ENCODE results near the gene DCUN1D4. TPM values are rescaled to one million over a fixed set of nuclear protein-coding genes. Genes with fewer than 3 reads are reported as not detected.

DCUN1D4 gene
- total RNA-seq, 6 experiments from 2014 or later = 22.6 to 62.4 (median 37.0) TPM

DNA sequence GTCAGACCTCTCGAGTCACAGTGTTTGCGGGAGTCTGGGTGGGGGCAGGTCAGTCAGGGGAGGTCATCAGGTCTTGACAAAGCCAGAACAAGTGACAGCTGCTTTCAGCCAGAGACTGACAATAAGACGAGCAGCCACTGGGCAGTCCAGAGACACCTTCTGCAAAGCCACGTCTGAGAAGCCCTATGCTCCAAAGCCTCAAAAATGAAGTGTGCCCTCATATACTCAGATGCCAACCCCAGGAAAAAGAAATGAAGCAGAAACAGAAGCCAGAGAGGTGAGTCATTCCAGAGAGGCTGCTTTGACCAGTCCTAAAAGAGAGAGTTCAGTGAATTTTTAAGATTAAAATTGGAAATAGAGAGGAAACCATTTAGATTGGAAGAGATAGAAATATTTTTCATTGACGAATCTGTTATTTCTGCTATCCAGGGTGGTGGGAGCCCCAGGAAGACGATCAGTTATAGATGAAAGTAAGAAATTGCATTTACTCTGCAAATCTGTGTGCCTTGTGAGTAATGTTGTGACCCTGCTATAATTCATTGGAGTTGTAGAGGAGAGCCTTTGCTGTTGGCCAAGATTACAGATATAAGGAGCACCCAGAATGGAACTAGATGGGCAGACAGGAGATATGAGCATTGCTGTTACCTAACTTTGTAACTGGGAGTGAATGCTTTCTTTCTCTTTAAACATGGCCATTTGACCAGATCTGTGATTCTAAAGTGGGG is 99.3 kb downstream of the DCUN1D4 start:
- no peak for TF ChIP-seq POLR2A (IDR thresholded peaks at IDR 0.05)
- TF ChIP-seq, protein P1, sequence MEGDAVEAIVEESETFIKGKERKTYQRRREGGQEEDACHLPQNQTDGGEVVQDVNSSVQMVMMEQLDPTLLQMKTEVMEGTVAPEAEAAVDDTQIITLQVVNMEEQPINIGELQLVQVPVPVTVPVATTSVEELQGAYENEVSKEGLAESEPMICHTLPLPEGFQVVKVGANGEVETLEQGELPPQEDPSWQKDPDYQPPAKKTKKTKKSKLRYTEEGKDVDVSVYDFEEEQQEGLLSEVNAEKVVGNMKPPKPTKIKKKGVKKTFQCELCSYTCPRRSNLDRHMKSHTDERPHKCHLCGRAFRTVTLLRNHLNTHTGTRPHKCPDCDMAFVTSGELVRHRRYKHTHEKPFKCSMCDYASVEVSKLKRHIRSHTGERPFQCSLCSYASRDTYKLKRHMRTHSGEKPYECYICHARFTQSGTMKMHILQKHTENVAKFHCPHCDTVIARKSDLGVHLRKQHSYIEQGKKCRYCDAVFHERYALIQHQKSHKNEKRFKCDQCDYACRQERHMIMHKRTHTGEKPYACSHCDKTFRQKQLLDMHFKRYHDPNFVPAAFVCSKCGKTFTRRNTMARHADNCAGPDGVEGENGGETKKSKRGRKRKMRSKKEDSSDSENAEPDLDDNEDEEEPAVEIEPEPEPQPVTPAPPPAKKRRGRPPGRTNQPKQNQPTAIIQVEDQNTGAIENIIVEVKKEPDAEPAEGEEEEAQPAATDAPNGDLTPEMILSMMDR (IDR thresholded peaks at IDR 0.05) = no peak
- DNase-seq = no peak
- ATAC-seq = no peak
- Histone ChIP-seq H3K27me3 (no peaks in the 10 kb centered on the region), H3K4me3 (no peak overlapping the region), H3K27ac (no peak overlapping the region), H3K9me3 (no peaks in the 10 kb centered on the region), H3K4me1 (no peaks in the 10 kb centered on the region), H3K36me3 (no peaks in the 10 kb centered on the region)
- WGBS (ENCODE audit: insufficient coverage, low coverage, low lambda C conversion rate, missing lambda C conversion rate) = 69% methylated on average over 6 of the region's 6 CpGs
- intact Hi-C loops (cut with DNase I) = no loop called here

DNA sequence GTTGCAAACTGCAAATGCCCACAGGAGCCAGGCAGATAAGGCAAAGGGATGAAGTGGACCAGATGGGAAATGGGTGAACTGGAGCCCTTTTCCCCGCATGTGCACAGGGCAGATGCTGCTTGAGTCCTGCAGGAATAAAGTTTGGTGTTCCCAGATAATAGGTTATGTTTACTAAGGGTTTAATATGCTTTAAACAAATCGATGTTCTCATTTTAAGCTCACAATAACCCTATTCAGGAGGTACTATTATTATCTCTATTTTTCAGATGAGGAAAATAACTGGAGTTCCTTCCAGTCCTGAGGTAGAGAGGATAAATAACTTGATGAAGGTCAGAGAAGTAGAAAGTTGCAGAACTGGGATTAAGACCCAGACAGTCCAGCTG is 99.9 kb downstream of the DCUN1D4 start:
- intact Hi-C loops (cut with DNase I) = no loop called here
- H3K27me3 ChIP-seq = no peaks in the 10 kb centered on the region
- no peak overlapping the region for H3K27ac ChIP-seq
- 80% methylated on average over 2 of the region's 2 CpGs for WGBS (ENCODE audit: insufficient coverage, low coverage, low lambda C conversion rate, missing lambda C conversion rate)
- H3K4me3 ChIP-seq = no peak overlapping the region
- no peaks in the 10 kb centered on the region for H3K4me1 ChIP-seq
- ATAC-seq = no peak
- no peak for TF ChIP-seq POLR2A (IDR thresholded peaks at IDR 0.05)
- TF ChIP-seq, protein P1 (IDR thresholded peaks at IDR 0.05) = no peak
- DNase-seq = no peak
- no peaks in the 10 kb centered on the region for H3K9me3 ChIP-seq
- no peaks in the 10 kb centered on the region for H3K36me3 ChIP-seq

DNA sequence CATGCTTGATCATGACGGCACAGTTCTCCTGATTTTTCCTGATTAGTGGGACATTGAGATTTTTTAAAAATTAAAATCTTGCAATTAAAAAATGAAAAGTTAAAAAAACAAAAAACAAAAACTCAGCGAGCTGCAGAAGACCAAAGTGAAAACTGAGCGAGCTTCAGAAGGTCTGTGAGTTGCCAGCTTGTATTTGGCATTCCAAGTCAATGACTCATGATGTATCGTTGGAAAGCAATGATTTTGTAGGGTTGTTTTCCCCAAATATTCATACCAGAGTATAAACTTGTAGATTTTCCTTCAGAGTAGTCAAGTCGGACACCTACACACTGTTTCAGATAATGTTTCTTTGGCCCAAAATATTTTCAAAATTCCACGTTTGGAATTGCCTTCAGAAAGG is 100.3 kb downstream of the DCUN1D4 start:
- TF ChIP-seq, protein P1 (IDR thresholded peaks at IDR 0.05) = no peak
- TF ChIP-seq POLR2A (IDR thresholded peaks at IDR 0.05) = no peak
- H3K36me3 ChIP-seq = no peaks in the 10 kb centered on the region
- H3K9me3 ChIP-seq = no peaks in the 10 kb centered on the region
- intact Hi-C loops (cut with DNase I) = no loop called here
- H3K4me1 ChIP-seq = no peaks in the 10 kb centered on the region
- no peak overlapping the region for H3K4me3 ChIP-seq
- no peak overlapping the region for H3K27ac ChIP-seq
- 51% methylated on average over 6 of the region's 6 CpGs for WGBS (ENCODE audit: insufficient coverage, low coverage, low lambda C conversion rate, missing lambda C conversion rate)
- no peaks in the 10 kb centered on the region for H3K27me3 ChIP-seq
- ATAC-seq (no peak), DNase-seq (no peak)

DNA sequence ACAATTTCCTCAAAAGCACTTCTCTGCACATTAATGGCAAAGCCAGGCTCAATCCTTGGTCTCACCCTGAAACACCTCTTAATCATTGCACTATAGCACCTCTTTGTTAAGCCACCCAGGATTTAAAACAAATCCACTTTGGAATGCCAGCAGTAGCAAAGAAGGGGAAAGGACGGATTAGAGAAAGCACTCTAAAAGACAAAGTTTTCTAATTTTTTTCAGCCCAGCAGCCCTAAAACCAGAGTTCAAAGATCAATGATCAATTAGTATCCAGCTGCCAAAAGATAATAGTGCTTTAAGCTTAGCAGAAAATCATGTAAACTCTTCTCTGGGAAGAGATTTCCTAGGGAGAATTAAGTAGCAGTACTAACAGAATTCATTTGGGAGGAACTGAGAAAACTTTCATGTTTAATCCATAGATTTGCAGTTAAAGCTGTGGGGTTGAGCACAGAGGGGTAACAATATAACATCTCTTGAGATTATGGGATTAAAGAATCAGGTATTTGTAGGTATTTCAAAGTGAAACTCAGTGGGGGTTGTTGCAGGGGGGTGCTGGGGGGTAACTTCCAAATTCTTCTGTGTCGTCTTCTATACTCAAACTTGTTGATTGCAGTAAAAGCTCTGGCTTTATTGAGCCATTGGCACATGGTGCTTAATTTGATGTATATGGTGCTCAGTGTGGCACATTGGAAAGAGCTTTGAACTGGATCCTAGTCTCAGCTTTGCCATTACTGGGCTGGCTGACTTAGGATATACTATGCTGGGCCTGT is 115.4 kb downstream of the DCUN1D4 start:
- intact Hi-C loops (cut with DNase I) = no loop called here
- Histone ChIP-seq H3K27me3 (no peaks in the 10 kb centered on the region), H3K27ac (no peak overlapping the region), H3K9me3 (no peaks in the 10 kb centered on the region), H3K4me3 (no peak overlapping the region), H3K36me3 (no peaks in the 10 kb centered on the region), H3K4me1 (peaks cover 0 to 9% (median 3%) of the 10 kb centered on the region in 4 donors)
- no peak for DNase-seq
- ATAC-seq = peak in 1 of 4 donors; percentile 40
- no peak for TF ChIP-seq POLR2A (IDR thresholded peaks at IDR 0.05)
- TF ChIP-seq, protein P1 (IDR thresholded peaks at IDR 0.05) = no peak
- WGBS (ENCODE audit: insufficient coverage, low coverage, low lambda C conversion rate, missing lambda C conversion rate) = 50% methylated on average over 2 of the region's 2 CpGs
